Pancreas (tissue), 10 donors: ENCODE measurements around the gene TECPR1. TPM values are rescaled to one million over a fixed set of nuclear protein-coding genes. Genes with fewer than 3 reads are reported as not detected.
A peak's percentile ranks its signal among the peaks of the same experiment; 100 is the strongest.

Experiments used
- ATAC-seq, 4 donors: fragments of 200-7000 bp; cut with Tn5 transposase; one replicate each; pipeline versions ENCODE4 v1.8.0 to v1.9.1; 2020; ENCODE audit warnings: mild to moderate bottlenecking in 4 of 4, moderate library complexity in 4 of 4
- DNase-seq, 6 donors: peaks; one replicate each; pipeline ENCODE4 v3.0.0-alpha.2; 2020
- FAIRE-seq: peaks from 2 replicates; lab custom pipeline; 2012; peaks lifted over from hg19 to GRCh38; lab: Jason Lieb, UNC
- H3K27ac ChIP-seq, 4 donors: fragments of 200-600 bp; sonication (generic); 1 replicate in 3 of 4; 2 replicates in 1 of 4; pipeline versions ENCODE4 v1.5.0 to v1.8.0; 2020
- H3K27me3 ChIP-seq, 4 donors: fragments of 200-600 bp; one replicate each; pipeline ENCODE4 v1.8.0; 2021
- H3K36me3 ChIP-seq, 3 donors: fragments of 200-600 bp; sonication (generic) in 1 of 3; one replicate each; pipeline versions ENCODE4 v1.5.0 to v1.8.0; 2020 to 2021
- H3K4me1 ChIP-seq, 3 donors: fragments of 200-600 bp; one replicate each; pipeline ENCODE4 v1.8.0; 2021
- H3K4me3 ChIP-seq, 4 donors: fragments of 200-600 bp; sonication (generic) in 2 of 4; one replicate each; pipeline versions ENCODE4 v1.5.0 to v1.8.0; 2020 to 2021
- H3K9me3 ChIP-seq, 4 donors: fragments of 200-600 bp; one replicate each; pipeline ENCODE4 v1.8.0; 2021
- CTCF ChIP-seq, 4 donors: fragments of 200-600 bp; sonication (generic) in 3 of 4; IDR thresholded peaks; one replicate each; pipeline versions ENCODE4 v1.5.0 to v1.8.0; 2021; ENCODE audit warnings: antibody characterized with exemption in 4 of 4
- WGBS, 2 donors: extraction: QIAGEN DNeasy Blood & Tissue Kit; methylation state at CpG; one replicate each; pipeline ENCODE4 v1.1.7; 2013; 5-methylcytosine and 5-hydroxymethylcytosine counted together
- intact Hi-C, 3 donors: fragments of 100-400 bp; cut with DNase I; formaldehyde crosslinking; loops; one replicate each; pipeline versions ENCODE4 v1.11.1 to v1.14.2; 2022
- polyA plus RNA-seq, 2 donors: library from polyadenylated mRNA; stranded (reverse); fragments of 200-250 nt; gene quantifications; one replicate each; pipeline ENCODE4 v1.2.3, GENCODE V29; 2013
- total RNA-seq, 6 donors: library from RNA; stranded (reverse); fragmentation: NEBNext Ultra II Directional in 4 of 6; extraction: Animal tissue kit (Norgen Biotek cat#: 25700) in 4 of 6; gene quantifications; one replicate each; pipeline versions ENCODE4 v1.2.1 to v1.2.4, GENCODE V29; 2021 to 2023
- donor health status: healthy with polysubstance abuse.
- donor health status: DM: no; HTN: no; CAD: no; lungs with moderate emphysema.
- donor health status: DM: no; HTN: no; CAD: no.
- donor health status: control.
- donor health status: control.
- donor health status: Bipolar disorder and iron deficiency.
- donor health status: DM: yes; HTN: yes; CAD: no.
- donor health status: DM: no; HTN: no; CAD: no.
- donor health status: DM: no; HTN: no; CAD: no.
- donor health status: DM: yes; HTN: yes; CAD: no.

The TECPR1 gene
- total and polyA plus RNA-seq, 8 donors: 12.5 to 36.3 (median 20.0) TPM

- Histone ChIP-seq H3K27ac (no peak overlapping the region), H3K4me1 (peaks cover 16 to 22% (median 16%) of the 10 kb centered on the region in 3 donors), H3K27me3 (no peaks in the 10 kb centered on the region), H3K36me3 (no peaks in the 10 kb centered on the region), H3K4me3 (no peak overlapping the region), H3K9me3 (no peaks in the 10 kb centered on the region)
- ATAC-seq (no peak), FAIRE-seq (no peak), DNase-seq (no peak)
- WGBS, 2 donors: 95 to 97% methylated on average over 5 of the region's 5 CpGs
- TF ChIP-seq CTCF (IDR thresholded peaks at IDR 0.05): no peak
- intact Hi-C loops: no loop called here
Measured at GRCh38 chr7:98278408-98278807, 26.4 kb upstream of the TECPR1 start.

GRCh38 chr7:98276241-98276761 lies 24.3 kb upstream of the TECPR1 start:
- H3K36me3 ChIP-seq: no peaks in the 10 kb centered on the region
- H3K9me3 ChIP-seq: no peaks in the 10 kb centered on the region
- ATAC-seq (peak; percentile 26 to 48 (median 42)), DNase-seq (peak in 3 of 6 donors; percentile 45 to 67 (median 59)), FAIRE-seq (peak; percentile 98)
- no peaks in the 10 kb centered on the region for H3K27me3 ChIP-seq
- H3K27ac ChIP-seq: peak overlapping the region; percentile 31 to 87 (median 74)
- intact Hi-C loops: no loop called here
- peaks cover 16 to 18% (median 16%) of the 10 kb centered on the region in 3 donors for H3K4me1 ChIP-seq
- no peak for TF ChIP-seq CTCF (IDR thresholded peaks at IDR 0.05)
- H3K4me3 ChIP-seq: no peak overlapping the region
- WGBS, 2 donors: 10 to 20% methylated on average over 5 of the region's 5 CpGs

- WGBS, 2 donors: 91% methylated on average over 3 of the region's 3 CpGs
- Histone ChIP-seq H3K27me3 (no peaks in the 10 kb centered on the region), H3K36me3 (no peaks in the 10 kb centered on the region), H3K4me3 (no peak overlapping the region), H3K9me3 (no peaks in the 10 kb centered on the region), H3K27ac (no peak overlapping the region), H3K4me1 (no peaks in the 10 kb centered on the region)
- ATAC-seq (no peak), FAIRE-seq (no peak), DNase-seq (no peak)
- intact Hi-C loops: no loop called here
- TF ChIP-seq CTCF (IDR thresholded peaks at IDR 0.05): no peak
Measured at GRCh38 chr7:98267303-98267702, 15.3 kb upstream of the TECPR1 start.

- no peaks in the 10 kb centered on the region for H3K36me3 ChIP-seq
- H3K4me1 ChIP-seq: no peaks in the 10 kb centered on the region
- no peaks in the 10 kb centered on the region for H3K9me3 ChIP-seq
- no peak overlapping the region for H3K4me3 ChIP-seq
- 48 to 75% methylated on average over 2 of the region's 2 CpGs for WGBS, 2 donors
- FAIRE-seq (no peak), DNase-seq (no peak), ATAC-seq (peak; percentile 62 to 91 (median 80))
- no peaks in the 10 kb centered on the region for H3K27me3 ChIP-seq
- H3K27ac ChIP-seq: no peak overlapping the region
- intact Hi-C loops: no loop called here
- TF ChIP-seq CTCF (IDR thresholded peaks at IDR 0.05): no peak
Measured at GRCh38 chr7:98266840-98267239, 14.8 kb upstream of the TECPR1 start.

GRCh38 chr7:98265841-98266271 lies 13.8 kb upstream of the TECPR1 start:
- TF ChIP-seq CTCF (IDR thresholded peaks at IDR 0.05): no peak
- ATAC-seq: no peak
- H3K4me1 ChIP-seq: no peaks in the 10 kb centered on the region
- WGBS, 2 donors: 83 to 90% methylated on average over 5 of the region's 5 CpGs
- H3K27ac ChIP-seq: no peak overlapping the region
- no peak for DNase-seq
- H3K27me3 ChIP-seq: no peaks in the 10 kb centered on the region
- intact Hi-C loops: no loop called here
- FAIRE-seq: no peak
- no peaks in the 10 kb centered on the region for H3K9me3 ChIP-seq
- H3K36me3 ChIP-seq: no peaks in the 10 kb centered on the region
- no peak overlapping the region for H3K4me3 ChIP-seq
